Stimulated activated naive CD8-positive, alpha-beta T cell treated with anti-CD3 and anti-CD28 coated beads, Interleukin-15, amount 100 ng/mL, for 72 hours (primary cell): ENCODE results near the gene WSCD2.

Experiments
- ATAC-seq: fragments of 150-1000 bp; cut with Tn5 transposase; 2 replicates; pipeline ENCODE4 v1.10.0; 2021; ENCODE audit warnings: mild to moderate bottlenecking, moderate library complexity
- DNase-seq, 2 donors: peaks; one replicate each; pipeline ENCODE4 v3.0.0; 2021 to 2022
- H3K27ac Mint-ChIP-seq, 2 donors: one replicate each; pipeline ENCODE4 v1.8.0; 2022; ENCODE audit warnings: mild to moderate bottlenecking in 2 of 2, mixed read lengths in 2 of 2, moderate library complexity in 2 of 2
- H3K27me3 Mint-ChIP-seq: one replicate; pipeline ENCODE4 v1.8.0; 2022; ENCODE audit warnings: mixed read lengths
- H3K4me1 Mint-ChIP-seq: one replicate; pipeline ENCODE4 v1.8.0; 2022; ENCODE audit warnings: mild to moderate bottlenecking, mixed read lengths
- H3K4me3 Mint-ChIP-seq, 2 donors: one replicate each; pipeline ENCODE4 v1.8.0; 2022; ENCODE audit warnings: mild to moderate bottlenecking in 2 of 2, mixed read lengths in 2 of 2, moderate library complexity in 1 of 2
- H3K9me3 Mint-ChIP-seq, 2 donors: one replicate each; pipeline ENCODE4 v1.8.0; 2022; ENCODE audit warnings: mixed read lengths in 2 of 2

The WSCD2 gene

GRCh38 chr12:108235985-108236263, 106.8 kb downstream of the WSCD2 start:
- H3K4me1 Mint-ChIP-seq = no peaks in the 10 kb centered on the region
- ATAC-seq = no peak
- peaks cover 36% of the 10 kb centered on the region for H3K27me3 Mint-ChIP-seq
- H3K4me3 Mint-ChIP-seq = no peak overlapping the region
- H3K27ac Mint-ChIP-seq = no peak overlapping the region
- H3K9me3 Mint-ChIP-seq = peaks cover 0 to 10% of the 10 kb centered on the region in 2 donors
- DNase-seq = no peak

DNA sequence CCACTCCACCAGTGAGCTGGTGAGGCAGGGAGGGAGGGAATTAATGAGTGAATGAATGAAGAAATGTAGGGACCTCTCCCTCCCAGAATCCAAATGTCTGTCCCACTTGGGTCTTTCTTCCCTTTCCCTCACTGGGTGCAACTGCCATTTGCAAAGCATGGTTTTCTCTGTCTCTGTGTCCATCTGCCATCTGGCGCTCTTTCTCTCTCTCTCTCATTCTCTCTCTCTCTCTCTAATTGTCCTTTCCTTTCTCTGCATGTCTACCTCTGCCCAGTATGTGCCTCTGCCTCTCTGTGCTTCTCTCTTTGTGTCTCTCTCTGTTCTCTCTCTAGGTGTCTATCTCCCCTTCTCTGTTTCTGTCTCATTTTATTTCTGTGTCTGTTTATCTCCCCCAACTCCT, 107.3 kb downstream of the WSCD2 start:
- Mint-ChIP-seq H3K27ac (no peak overlapping the region), H3K4me3 (no peak overlapping the region), H3K27me3 (peaks cover 35% of the 10 kb centered on the region), H3K9me3 (peaks cover 0 to 10% of the 10 kb centered on the region in 2 donors), H3K4me1 (no peaks in the 10 kb centered on the region)
- ATAC-seq (no peak), DNase-seq (no peak)

DNA sequence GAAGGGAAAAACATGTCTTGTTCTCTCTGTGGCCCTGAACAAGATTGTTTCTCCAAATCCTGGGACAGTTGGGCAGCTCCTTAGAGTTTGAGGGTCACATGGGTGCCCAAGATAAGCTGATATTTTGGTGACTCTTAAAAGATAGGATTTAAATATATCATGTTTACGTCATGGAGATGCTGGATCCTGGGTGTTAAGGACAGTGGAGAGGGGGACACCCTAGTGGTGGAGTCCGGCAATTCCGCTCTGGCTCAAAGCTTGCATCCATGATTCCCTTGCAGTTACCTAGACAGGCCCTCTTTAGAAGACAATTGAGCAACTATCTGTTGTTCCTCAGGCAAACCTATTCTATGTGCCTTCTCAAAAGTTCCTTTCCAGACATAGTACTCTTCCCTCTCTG, 108.2 kb downstream of the WSCD2 start:
- no peak overlapping the region for H3K4me3 Mint-ChIP-seq
- H3K27ac Mint-ChIP-seq = no peak overlapping the region
- ATAC-seq (no peak), DNase-seq (no peak)
- peaks cover 0 to 10% of the 10 kb centered on the region in 2 donors for H3K9me3 Mint-ChIP-seq
- peaks cover 35% of the 10 kb centered on the region for H3K27me3 Mint-ChIP-seq
- no peaks in the 10 kb centered on the region for H3K4me1 Mint-ChIP-seq

DNA sequence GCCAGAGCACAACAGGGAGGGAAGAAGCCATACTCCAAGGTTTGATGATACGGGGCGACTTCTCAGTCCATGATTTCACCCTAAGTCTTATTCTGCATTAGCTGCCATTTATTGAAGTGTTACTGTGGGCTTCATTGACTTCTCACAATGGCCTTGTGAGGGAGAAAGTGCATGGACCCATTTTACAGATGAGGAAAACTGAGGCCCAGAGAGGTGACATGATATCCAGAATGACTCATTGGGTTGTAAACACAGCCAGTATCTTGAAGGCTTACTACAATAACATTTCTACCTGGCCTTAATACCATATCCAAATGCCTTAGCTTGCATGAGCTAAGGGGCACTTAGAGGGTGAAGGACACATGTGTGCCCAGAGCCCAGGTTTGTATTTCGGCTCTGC, 109.4 kb downstream of the WSCD2 start:
- ATAC-seq = no peak
- H3K4me3 Mint-ChIP-seq = no peak overlapping the region
- H3K4me1 Mint-ChIP-seq = no peaks in the 10 kb centered on the region
- H3K27me3 Mint-ChIP-seq = peaks cover 35% of the 10 kb centered on the region
- DNase-seq = no peak
- no peak overlapping the region for H3K27ac Mint-ChIP-seq
- H3K9me3 Mint-ChIP-seq = peaks cover 0 to 10% of the 10 kb centered on the region in 2 donors

DNA sequence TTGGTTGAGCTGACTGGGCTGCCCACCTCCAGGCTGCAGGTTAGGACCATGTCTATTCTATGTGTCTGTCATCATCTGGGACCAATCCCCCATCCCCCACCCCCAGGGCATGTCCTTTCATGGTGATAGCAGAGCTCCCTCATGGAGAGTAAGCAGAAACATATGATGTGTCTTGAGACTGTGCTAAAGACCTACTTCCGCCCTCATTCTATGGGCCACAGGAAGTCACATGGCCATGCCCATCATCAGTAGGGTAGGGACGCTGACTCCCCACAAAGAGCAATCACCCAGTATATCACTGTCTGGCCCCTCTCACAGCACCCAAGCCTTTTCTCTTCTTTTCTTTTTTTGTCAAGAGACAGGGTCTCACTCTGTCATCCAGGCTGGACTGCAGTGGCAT, 110.3 kb downstream of the WSCD2 start:
- DNase-seq = no peak
- Mint-ChIP-seq H3K9me3 (peaks cover 0 to 10% of the 10 kb centered on the region in 2 donors), H3K27me3 (peaks cover 35% of the 10 kb centered on the region), H3K27ac (no peak overlapping the region), H3K4me1 (no peaks in the 10 kb centered on the region), H3K4me3 (no peak overlapping the region)
- ATAC-seq = no peak

GRCh38 chr12:108240027-108240785, 111.1 kb downstream of the WSCD2 start:
- no peaks in the 10 kb centered on the region for H3K4me1 Mint-ChIP-seq
- no peak for ATAC-seq
- no peak for DNase-seq
- peaks cover 0 to 10% of the 10 kb centered on the region in 2 donors for H3K9me3 Mint-ChIP-seq
- no peak overlapping the region for H3K27ac Mint-ChIP-seq
- H3K27me3 Mint-ChIP-seq = peaks cover 35% of the 10 kb centered on the region
- no peak overlapping the region for H3K4me3 Mint-ChIP-seq

- Mint-ChIP-seq H3K4me3 (no peak overlapping the region), H3K4me1 (no peaks in the 10 kb centered on the region), H3K27ac (no peak overlapping the region), H3K27me3 (peaks cover 35% of the 10 kb centered on the region), H3K9me3 (peaks cover 0 to 10% of the 10 kb centered on the region in 2 donors)
- no peak for ATAC-seq
- no peak for DNase-seq
These were observed 111.8 kb downstream of the WSCD2 start for GRCh38 chr12:108240928-108241327.

GRCh38 chr12:108241986-108242703, 113.1 kb downstream of the WSCD2 start:
- H3K4me3 Mint-ChIP-seq = no peak overlapping the region
- H3K9me3 Mint-ChIP-seq = peaks cover 0 to 10% of the 10 kb centered on the region in 2 donors
- H3K4me1 Mint-ChIP-seq = no peaks in the 10 kb centered on the region
- H3K27ac Mint-ChIP-seq = no peak overlapping the region
- DNase-seq (no peak), ATAC-seq (no peak)
- peaks cover 25% of the 10 kb centered on the region for H3K27me3 Mint-ChIP-seq

DNA sequence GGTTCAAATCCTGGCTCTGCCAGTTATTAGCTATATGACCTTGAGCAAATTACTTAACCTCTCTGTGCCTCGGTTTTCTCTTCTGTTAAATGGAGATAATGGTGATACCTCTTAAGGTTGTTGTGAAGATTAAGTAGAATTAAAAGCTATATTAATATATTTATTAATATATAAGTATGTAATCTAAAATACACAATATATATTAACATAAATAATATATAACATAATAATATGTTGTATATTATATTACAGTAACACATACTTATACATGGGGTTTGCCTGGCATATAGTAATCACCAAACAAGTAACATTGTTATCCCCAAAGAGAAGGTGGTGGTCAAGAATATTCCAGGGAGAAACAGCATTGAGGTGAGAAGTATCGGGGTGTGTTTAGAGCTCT, 118.0 kb downstream of the WSCD2 start:
- no peak overlapping the region for H3K4me3 Mint-ChIP-seq
- no peaks in the 10 kb centered on the region for H3K9me3 Mint-ChIP-seq
- no peak for DNase-seq
- H3K27me3 Mint-ChIP-seq = peaks cover 19% of the 10 kb centered on the region
- H3K4me1 Mint-ChIP-seq = no peaks in the 10 kb centered on the region
- no peak overlapping the region for H3K27ac Mint-ChIP-seq
- ATAC-seq = no peak

DNA sequence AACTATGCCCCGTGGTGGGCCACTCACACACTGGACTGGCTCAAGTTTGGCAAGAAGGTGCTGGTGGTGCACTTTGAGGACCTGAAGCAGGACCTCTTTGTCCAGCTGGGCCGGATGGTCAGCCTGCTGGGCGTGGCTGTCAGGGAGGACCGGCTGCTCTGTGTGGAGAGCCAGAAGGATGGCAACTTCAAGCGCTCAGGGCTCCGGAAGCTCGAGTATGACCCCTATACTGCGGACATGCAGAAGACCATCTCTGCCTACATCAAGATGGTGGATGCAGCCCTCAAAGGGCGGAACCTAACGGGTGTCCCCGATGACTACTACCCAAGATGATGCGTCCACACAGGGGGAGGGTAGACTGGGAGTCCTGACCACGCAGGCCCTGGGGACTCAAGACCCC, 118.9 kb downstream of the WSCD2 start:
- no peaks in the 10 kb centered on the region for H3K4me1 Mint-ChIP-seq
- no peak overlapping the region for H3K27ac Mint-ChIP-seq
- ATAC-seq (no peak), DNase-seq (no peak)
- no peak overlapping the region for H3K4me3 Mint-ChIP-seq
- no peaks in the 10 kb centered on the region for H3K9me3 Mint-ChIP-seq
- H3K27me3 Mint-ChIP-seq = peaks cover 20% of the 10 kb centered on the region

GRCh38 chr12:108252523-108252922, 123.4 kb downstream of the WSCD2 start:
- ATAC-seq = no peak
- no peak overlapping the region for H3K4me3 Mint-ChIP-seq
- H3K27me3 Mint-ChIP-seq = peaks cover 33% of the 10 kb centered on the region

GRCh38 chr12:108253540-108253939, 124.5 kb downstream of the WSCD2 start:
- Mint-ChIP-seq H3K9me3 (no peaks in the 10 kb centered on the region), H3K4me3 (no peak overlapping the region), H3K27ac (peak overlapping the region in 1 of 2 donors; percentile 29), H3K27me3 (peaks cover 25% of the 10 kb centered on the region), H3K4me1 (no peaks in the 10 kb centered on the region)
- ATAC-seq (no peak), DNase-seq (no peak)

More at GRCh38 chr12:108252523-108252922, 123.4 kb downstream of the WSCD2 start:
- Mint-ChIP-seq H3K9me3 (no peaks in the 10 kb centered on the region), H3K27ac (no peak overlapping the region), H3K4me1 (no peaks in the 10 kb centered on the region)
- DNase-seq = no peak

DNA sequence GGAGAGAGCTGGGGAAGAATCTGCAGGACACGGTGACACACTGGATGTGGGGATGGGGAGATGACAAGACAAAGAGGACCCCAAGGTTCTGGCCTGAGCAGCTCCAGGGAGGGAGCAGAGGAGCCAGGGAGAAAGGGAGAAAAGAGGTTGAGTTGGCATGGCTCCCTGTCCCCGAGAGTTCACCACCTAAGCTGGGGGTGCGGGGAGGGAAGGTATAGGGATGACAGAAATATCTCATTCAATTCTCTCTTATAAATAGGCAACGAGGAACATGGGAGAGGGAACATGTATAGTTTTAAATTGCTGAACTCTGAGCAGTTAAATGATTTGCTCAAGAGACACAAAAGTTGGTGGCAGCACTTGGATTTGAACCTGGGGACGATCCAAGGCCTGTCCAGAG, 124.9 kb downstream of the WSCD2 start:
- ATAC-seq (no peak), DNase-seq (no peak)
- Mint-ChIP-seq H3K27ac (peak overlapping the region; percentile 28 to 29), H3K27me3 (peaks cover 20% of the 10 kb centered on the region), H3K4me1 (no peaks in the 10 kb centered on the region), H3K9me3 (no peaks in the 10 kb centered on the region), H3K4me3 (no peak overlapping the region)

- no peak overlapping the region for H3K4me3 Mint-ChIP-seq
- H3K4me1 Mint-ChIP-seq = no peaks in the 10 kb centered on the region
- ATAC-seq = no peak
These were observed 125.6 kb downstream of the WSCD2 start for GRCh38 chr12:108254517-108255251.

GRCh38 chr12:108255252-108255602, 126.1 kb downstream of the WSCD2 start:
- H3K9me3 Mint-ChIP-seq = peaks cover 5% of the 10 kb centered on the region in 2 donors
- H3K4me1 Mint-ChIP-seq = no peaks in the 10 kb centered on the region
- ATAC-seq = no peak
- peaks cover 14% of the 10 kb centered on the region for H3K27me3 Mint-ChIP-seq
- H3K4me3 Mint-ChIP-seq = no peak overlapping the region
- no peak overlapping the region for H3K27ac Mint-ChIP-seq
- no peak for DNase-seq

More at GRCh38 chr12:108254517-108255251, 125.6 kb downstream of the WSCD2 start:
- Mint-ChIP-seq H3K27me3 (peaks cover 14% of the 10 kb centered on the region), H3K9me3 (peaks cover 0 to 5% of the 10 kb centered on the region in 2 donors), H3K27ac (no peak overlapping the region)
- no peak for DNase-seq

DNA sequence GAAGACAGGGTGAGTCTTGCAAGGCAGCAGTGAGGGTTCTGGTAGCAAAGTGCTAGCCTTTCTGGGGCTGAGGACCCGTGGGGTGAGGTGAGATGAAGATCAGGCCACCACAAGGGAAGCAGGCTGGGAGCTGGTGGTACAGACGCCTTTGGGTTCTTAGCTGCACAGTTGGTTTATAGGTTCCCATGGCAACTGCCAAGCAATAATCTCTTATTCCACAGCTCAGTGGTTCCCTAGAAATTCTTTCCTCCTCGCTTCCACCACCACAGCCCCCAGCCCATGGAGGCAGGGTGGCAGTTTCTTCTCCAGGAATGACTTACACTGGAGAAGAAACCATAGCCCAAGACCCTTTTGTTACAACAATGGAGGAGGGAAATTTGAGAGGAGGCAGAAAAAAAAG, 127.9 kb downstream of the WSCD2 start:
- H3K27ac Mint-ChIP-seq = no peak overlapping the region
- no peaks in the 10 kb centered on the region for H3K4me1 Mint-ChIP-seq
- no peak for ATAC-seq
- peaks cover 14% of the 10 kb centered on the region for H3K27me3 Mint-ChIP-seq
- peaks cover 14 to 19% of the 10 kb centered on the region in 2 donors for H3K9me3 Mint-ChIP-seq
- no peak overlapping the region for H3K4me3 Mint-ChIP-seq
- no peak for DNase-seq
